NCI-H1092 treated with DMSO at 0.1 percent for 48 hours (cell line): Measurements from ENCODE around the gene IQSEC1.

Experiments used
- DNase-seq: peaks from one replicate; lab custom pipeline; 2025; lab: John Stamatoyannopoulos, UW

IQSEC1 gene

DNA sequence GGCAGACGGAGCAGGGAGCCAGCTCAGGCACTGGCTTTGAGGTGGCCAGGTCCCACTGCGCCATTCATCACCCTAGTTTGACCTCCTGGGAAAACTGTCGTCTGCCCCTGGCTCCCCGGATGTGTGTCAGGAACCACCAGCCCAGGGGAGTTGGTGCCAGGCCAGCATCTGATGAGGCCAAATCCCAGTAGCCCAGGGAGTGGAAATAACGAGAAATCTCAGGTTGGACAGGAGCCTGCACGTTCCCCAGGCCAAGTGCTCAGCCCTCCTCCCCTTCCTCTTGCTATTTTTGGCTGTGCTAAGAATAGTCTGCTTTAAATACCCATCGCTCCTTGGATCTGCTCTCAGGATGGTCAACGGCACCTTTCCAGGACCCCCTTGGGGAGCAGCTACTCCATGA lies 138.8 kb downstream of the IQSEC1 start:
- no peak for DNase-seq

DNA sequence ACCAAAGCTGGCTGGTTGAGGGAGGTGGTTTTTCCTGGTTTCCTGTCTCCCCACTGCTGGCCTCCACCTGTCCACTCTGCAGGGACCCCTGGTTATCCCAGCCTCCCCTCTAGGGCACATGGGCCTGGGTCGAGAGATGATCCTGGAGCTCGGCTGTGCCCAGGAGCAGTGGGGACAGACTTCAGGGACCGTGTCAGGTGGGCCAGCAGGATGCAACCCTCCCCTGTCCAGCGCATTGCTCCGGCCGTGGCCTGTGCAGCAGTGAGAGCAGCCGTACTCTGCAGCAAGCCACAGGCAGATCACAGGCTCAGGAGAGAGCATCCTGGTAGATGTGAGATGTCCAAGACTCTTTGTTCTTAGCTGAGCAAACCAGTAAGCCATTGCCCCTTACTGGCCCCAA lies 139.3 kb downstream of the IQSEC1 start:
- no peak for DNase-seq

DNA sequence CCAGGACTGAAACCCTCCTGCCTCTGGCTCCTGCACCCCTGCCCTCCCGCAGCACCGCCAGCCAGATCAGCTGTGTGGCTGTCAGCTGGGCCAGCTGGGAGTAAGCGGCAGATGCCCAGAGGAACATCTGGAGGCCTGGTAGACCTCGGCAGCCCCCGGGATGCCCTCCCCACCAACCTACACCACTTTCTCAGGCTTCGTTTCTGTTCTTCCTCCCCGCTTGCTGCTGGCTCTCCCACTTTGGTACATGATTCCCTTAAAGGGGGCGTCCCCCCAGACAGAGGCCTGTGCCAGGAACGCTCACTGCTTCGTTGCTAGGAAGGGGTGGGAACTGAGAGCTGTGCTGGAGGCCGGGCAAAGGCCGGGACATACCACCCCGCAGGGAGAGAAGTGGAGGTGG lies 140.5 kb downstream of the IQSEC1 start:
- no peak for DNase-seq

DNA sequence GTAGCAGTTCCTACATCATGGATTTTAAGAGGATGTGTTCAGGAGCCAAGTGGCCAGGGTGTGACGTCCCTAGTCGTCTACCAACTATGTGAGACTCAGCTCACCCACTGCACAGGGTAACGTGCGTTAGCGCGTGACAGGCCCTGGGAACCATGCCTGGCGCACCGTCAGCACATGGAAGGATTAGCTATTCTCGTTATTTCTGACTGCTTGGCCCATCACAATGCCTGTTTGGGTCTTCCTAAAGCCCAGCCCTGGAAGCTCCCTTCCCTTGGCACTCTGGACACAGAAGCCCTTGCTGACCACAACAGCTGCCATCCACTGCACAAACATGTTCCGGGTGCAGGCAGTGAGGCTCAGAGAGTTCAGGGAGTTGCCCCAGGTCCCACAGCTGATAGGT lies 140.9 kb downstream of the IQSEC1 start:
- no peak for DNase-seq

DNA sequence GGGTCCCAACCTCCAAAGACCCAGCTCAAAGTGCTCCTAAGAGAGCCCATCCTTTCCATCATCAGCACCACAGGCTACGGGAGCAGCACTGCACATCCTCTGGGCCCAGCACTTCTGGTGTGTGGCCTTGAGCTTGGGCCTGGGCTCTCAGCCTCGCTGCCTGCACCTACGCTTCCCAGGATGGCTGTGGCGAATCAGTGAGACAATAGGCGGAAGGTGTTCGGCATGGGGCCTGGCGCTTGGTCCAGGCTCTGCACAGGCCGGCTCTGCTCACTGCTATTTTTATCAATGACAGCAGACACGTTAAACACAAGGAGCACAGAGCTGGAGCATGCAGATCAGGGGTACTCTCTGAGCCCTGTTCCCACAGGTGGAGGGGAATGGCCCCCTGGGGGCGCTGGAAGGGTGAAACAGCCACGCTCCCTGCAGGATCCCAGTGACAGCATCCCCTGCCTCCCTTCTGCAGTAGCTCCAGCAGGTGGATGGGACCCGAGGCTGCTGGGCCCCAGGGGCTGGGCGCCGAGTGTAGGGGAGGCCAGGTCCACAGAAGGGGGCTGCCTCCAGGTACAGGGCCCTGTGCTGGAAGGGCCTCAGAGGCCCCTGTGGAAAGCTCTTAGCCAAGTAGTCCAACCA lies 141.8 kb downstream of the IQSEC1 start:
- DNase-seq, result no peak

DNA sequence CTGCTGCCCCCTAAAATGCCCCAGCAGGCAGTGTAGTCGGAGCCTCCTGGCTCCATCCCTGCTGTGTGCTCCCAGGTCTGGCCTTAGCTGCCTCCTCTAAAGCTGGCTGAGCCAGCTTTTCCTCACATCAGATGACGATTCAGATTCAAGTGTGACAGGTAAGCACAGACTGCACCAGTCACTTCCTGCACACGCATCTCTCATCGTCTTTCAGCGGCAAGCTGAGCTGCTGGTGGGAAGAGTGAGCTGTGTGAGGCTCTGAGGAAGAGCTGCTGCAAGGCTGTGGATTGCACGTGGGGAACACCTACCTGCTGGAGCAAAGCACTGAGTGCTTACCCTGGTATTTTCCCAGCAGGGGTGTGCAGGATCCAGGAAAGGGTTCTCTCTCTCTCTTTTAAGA lies 143.4 kb downstream of the IQSEC1 start:
- no peak for DNase-seq

DNA sequence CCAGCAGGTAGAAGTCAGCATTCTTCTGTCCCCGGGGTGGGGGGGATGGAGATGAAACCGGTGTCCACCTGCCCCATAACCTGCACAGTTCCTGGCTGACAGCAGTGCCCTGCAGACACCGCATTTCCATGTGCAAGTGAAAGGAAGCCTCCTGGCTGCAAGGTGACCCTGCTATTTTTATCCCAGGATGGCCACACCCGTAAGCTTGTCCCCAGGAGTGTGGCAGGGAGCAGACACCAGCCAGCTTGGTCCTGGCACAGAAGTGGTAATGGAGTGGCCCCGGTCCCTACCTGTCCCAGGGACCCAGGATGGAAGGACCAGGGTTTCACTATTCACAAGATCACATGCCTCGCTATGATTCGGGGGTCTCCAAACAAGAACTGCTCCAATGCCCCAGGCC lies 146.6 kb downstream of the IQSEC1 start:
- DNase-seq, result no peak

DNA sequence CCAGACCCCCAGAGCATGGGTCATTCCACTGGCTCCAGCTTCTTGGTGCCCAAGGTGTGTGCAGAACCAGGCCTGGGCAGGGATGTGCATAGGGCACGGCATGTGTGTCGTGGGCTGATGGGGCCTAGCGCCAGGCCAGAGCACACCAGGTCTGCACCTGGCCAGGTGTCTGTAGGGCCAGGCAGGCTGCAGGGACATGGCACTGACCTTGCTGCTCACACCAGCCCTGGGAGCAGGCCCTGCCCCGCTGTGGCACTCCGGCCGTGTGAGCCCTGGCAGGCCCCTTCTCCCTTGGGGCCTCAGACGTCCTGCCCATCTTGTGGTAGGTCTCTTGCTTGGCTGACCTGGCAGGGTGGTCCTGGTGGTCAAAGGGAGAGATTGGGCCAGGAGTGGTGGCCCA lies 147.6 kb downstream of the IQSEC1 start:
- no peak for DNase-seq

DNA sequence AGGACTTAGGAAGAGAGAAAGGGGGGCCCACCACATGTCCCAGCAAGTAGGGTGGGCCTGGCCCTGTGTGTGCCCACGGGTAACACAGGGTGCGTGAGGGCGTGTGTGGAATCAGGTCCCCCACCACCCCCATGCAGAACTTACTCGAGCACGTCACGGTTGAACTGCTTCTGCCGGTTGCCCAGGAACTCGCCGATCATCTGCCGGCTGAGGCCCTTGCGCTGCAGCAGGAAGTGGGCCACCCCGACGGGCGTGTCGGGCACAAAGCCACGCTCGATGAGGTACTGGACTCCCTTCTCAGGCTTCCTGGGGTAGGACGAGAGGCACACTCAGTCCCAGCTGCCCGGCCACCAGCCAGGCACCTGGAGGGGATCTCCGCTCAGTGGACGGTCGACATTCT lies 148.8 kb downstream of the IQSEC1 start:
- no peak for DNase-seq

DNA sequence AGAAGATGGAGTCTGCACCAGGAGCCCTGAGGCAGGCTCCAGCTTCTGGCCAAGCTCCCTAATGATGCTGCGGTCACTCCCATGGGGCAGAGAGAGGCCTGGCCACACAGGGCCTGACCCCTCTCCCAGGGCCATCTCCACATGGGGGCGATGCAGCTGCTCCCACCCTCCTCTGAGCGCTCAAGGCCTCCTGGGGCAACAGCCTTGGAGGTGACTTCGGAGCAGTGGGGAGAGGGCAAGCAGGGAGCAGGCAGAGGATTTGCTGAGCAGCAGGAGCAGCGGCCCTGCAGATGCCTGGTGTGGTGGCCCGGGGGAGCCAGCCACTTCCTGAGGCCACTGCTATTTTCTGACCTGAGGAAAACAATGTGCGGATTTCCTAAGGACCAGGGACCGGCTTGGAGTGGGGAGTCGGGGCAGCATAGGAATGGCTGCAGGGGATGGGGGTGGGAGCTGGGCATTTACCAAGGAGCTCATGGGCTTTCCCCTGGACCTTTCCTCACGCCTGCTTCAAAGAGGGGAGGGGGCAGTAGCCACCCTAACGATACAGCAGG lies 150.3 kb downstream of the IQSEC1 start:
- no peak for DNase-seq

DNA sequence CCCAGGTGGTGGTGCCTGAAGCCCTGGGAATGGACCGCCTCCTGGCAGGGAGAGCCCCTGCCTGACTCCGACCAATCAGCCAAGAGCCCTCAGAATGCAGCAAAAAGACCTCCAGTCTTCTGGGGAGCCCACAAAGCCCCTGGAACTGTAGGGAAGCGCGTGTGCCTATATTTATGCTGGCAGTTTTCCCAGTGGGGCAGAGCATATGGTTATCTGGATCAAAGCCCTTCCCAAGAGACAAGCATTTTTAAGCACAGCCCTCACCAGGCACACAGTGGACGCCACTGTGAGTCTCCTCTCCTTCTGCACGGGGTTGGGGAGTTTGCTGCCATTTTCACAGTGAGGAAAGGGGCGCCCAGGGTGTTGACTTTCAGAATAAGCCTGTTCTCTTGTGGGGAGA lies 150.9 kb downstream of the IQSEC1 start:
- DNase-seq, result peak; percentile 15

DNA sequence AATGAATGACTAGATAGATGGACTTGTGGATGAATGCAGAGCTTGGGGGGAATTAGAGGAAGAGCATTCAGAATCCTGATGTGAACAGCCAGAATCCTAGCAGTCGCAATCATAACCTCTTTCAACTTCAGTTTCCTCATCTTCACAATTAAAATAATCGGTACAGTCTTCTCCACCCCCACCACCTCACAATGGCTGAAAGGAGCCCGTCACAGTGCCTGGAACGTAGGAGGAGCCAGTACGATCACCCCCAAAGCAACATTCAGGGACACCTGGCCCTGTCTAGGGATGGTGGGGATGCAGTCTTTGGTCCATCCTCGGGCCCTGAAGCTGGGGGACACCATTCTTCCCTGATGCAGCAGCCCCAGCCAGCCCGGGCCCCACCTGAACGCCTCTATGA lies 151.5 kb downstream of the IQSEC1 start:
- DNase-seq, result no peak

DNA sequence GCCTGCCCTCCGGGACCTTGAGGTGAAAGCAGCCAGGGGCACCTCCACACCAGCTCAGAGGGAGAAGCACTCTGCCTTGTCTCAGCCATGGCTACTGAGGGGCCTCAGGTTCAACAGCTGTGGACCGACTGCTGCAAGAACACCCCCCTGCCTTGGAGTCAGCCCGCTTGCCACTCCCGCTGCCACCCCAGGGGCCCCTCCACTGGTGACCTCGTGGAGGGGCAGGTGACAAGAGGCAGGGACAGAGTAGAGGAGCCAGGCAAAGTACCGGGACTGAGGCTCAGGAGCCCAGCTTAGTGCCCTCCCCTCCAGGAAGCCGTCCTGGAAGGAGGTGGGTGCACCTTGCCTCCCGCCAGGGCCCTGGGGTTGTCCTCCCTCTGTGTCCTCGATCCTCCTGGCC lies 152.3 kb downstream of the IQSEC1 start:
- DNase-seq, result no peak

DNA sequence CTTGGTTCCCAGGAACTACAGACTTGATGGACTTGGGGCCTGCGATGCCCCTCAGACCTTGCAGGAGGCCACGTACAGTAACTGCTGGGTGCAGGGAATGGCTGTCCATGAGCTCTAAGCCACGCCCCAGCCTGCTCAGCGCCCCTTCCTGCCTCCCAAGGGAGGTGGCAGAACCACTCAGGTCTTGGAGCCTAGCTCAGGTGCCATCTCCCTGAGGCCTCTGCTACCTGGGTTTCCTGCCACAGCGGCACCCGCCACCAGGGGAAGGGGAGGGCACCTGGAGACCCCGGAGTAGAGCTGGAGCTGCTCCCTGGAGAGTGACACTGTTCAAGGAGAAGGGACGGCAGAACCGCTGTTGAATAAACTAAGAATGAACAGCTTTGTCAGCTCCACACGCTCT lies 154.0 kb downstream of the IQSEC1 start:
- no peak for DNase-seq

DNA sequence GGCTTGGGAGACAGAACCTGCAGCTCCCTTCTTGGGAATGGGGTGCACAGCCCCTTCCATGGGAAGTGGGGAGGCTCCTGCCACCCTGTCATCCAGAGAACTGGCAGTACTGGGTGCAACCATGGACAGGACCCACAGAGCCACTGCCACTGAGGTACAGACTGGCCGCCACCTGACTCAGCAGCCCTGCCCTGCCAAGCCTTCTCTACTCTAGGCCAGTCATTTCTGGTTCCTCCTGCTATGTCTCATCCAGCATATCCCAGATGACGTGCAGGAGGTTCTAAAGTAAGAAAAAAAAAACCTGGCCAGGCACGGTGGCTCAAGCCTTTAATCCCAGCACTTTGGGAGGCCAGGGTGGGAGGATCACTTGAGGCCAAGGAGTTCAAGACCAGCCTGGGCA lies 155.0 kb downstream of the IQSEC1 start:
- DNase-seq, result no peak

DNA sequence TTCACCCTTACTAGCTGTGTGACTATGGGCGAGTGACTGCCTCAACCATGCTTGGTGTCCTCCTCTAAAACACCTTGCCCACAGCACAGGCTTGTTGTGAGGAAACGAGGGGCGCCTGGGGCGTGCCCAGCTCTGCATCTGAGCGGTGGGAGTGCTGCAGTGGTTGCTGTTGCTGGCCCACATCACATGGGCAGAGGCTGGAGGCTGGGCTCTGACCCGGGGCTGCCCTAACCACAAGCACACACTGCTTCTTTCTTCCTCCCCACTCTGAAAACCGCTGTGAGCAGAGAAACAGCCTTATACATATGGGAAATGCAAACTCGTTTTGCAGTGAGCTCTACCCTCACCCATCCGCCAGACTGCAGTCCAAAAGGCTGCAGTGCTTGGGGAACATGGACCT lies 157.1 kb downstream of the IQSEC1 start:
- no peak for DNase-seq

DNA sequence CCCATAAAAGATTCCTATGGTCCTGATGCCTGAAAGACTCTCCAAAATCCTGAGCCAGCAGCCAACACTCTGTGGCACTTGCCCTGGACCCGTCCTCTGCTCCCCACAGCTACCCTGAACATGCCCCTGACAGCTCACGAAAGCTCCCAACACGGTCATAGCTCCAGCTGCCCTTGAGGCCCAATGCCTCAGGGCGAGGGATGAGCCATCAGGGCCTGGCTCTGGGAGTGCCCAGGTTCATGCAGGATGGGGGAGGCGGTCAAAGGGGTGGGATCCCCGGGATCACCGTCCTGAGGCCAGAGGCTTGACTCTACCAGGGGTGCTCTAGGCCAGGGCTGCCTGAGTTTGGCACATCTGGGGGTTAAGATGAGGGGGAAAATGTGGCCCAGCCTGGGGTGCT lies 159.1 kb downstream of the IQSEC1 start:
- DNase-seq, result no peak

DNA sequence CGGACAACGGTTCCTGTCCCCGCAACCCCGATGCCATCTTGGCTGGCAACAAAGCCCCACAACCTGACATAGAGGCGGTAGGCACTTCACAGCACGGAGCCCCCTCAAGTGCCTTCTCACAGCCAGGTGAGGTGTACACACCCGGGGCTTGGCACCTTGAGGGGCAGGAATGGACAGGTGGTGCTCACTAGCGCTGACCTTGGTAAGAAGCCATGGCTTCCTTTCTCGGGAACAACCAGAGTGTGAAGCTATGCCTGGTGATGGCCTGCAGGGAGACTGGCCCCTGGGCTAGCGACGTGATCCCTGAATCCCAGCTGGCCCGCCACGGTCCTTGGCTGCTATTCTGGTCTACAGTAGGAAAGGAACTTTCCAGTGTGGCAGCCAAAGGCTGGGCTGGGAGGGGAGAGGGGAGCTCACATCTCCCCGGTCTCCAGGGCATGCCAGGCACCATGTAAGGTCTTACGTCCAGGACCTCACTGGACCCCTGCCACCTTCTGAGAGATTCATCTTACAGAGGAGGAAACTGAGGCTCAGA lies 161.3 kb downstream of the IQSEC1 start:
- DNase-seq, result no peak

DNA sequence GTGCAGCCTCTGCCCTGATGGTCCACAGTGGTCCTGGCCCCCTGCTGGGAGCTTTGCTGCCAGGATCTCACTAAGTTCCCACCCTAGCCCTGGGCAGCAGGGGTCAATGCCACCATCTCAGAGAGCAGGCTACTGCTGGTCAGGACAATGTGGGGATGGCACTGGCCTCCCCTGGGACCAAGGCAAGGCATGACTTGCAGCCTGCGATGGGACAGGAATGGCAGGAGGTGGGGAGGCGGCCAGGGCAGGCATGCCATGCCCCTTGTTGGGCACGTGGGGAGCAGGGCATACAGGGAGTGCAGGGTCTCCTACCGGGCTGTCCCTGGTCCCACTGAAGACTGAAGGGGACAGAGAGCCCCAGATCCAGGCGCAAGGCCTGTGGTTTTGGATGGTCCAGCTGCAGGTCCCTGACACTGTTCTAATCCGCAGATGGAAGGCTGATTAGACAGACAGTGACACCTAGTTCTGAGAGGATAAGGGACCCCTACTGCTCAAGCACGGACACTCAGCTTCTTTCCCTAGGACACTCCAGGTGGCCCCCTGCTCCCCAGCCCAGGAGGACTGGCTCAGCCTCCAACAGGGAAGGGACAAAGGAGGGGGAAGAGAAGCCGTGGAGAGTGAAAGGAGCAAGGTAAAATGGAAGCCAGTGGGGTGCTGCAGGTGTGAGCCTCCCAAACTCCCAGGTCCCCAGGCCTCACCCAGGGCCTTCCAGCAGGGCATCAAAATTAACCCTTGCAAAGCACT lies 162.7 kb downstream of the IQSEC1 start:
- DNase-seq, result no peak

DNA sequence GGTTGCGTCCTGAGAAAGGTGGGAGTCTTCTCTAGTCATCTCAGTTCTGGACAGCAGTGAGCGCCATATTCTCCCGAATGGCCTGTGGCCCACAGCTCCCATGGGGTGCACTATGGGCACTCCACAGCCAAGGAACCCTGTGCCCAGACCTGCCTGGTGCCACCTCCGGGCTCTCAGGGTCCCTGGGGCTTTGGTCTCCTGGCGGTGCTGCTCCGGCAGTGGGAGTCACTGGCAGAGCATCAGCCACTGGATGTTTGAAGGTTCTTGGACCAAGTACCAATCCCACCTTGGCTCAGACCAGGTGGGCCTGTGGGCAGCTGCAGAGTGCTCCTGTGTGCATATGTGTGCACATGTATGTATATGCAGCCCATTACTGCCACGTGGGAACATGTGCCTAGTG lies 163.5 kb downstream of the IQSEC1 start:
- no peak for DNase-seq

DNA sequence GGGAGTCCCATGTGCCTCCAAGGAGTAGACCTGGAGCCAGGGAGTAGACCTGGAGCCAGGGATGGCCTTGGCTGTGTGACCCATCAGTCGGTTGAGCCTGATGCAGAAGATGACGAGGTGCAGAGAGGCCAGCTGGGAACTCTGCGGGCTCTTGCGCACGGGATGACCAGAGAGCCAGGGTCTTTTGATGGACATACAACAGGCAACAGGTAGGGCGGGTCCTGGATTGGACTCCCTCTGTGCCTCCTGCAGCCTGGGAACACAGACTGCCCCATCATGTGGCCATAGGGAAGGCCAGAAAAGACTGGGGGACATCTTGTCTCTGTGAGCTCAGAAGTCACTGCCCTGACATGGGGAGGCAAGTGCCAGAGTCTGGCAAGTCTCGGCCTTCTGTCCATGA lies 164.4 kb downstream of the IQSEC1 start:
- DNase-seq, result no peak

DNA sequence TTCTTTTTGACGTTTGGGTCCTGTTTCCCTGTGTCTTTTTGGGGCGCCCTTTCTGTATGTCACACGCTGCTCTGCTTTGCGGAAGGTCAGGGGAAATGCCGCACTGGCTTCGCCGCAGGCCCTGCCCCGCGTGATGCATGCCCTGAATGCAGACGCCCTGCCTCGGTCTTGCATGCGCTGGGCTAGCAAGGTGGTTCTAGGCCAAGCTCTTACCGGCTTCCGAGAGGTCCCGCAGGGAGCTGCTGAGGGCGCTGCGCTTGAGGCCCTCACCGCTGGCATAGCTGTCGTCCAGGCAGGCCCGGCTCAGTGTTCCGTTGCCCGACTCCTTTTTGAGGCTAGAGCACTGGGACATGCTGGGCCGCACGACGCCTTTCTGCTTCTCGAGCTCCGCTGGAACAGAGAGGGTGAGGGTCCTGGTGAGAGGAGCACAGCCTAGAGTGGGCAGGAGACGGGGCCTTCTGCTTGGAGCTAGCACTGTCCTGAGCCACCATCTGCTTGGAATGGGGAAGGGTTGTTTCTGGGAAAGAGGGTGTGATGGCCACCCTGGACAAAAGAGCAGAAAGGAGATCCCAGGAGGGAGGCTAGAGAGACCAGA lies 165.0 kb downstream of the IQSEC1 start:
- no peak for DNase-seq

DNA sequence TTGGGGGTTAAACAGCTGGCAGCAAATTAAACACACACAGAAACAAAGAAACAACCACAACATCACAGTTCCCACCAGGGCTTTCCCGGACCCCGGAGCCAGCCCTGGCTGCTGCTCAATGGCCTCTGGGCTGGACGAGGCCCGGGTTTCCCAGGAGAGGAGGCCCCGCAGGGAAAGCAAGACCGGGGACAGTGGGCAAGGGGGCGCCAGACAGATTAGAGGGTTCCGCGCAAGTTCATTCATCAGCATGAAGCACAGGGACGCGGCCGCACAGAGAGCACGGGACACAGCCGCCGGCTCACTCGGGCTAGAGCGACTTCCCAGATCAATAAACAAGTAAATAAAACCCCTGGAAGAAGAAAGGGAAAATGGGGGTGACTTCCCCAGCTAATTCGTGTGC lies 165.5 kb downstream of the IQSEC1 start:
- DNase-seq, result no peak
